H1 (cell line): ENCODE data around the gene CEACAM16. TPM values are rescaled to one million over a fixed set of nuclear protein-coding genes. Genes with fewer than 3 reads are reported as not detected.

ENCODE experiments used
- CTCF ChIA-PET: fragments of 300-600 bp; sonication (Branson Sonifier 250); formaldehyde crosslinking; loops from one replicate; lab custom pipeline; 2021; ENCODE audit not compliant: partially characterized antibody; lab: Charles Lee
- POLR2A ChIA-PET: fragments of 300-600 bp; sonication (Branson Sonifier 250); formaldehyde crosslinking; loops from one replicate; lab custom pipeline; 2021; ENCODE audit warnings: inconsistent platforms; ENCODE audit not compliant: partially characterized antibody; lab: Charles Lee
- DNase-seq, 2 experiments: peaks; one replicate each; pipeline versions ENCODE4 v3.0.0 to v3.0.0-alpha.2; 2010 to 2022; ENCODE audit warnings: low spot score in 2 of 2, low read depth in 1 of 2, mixed read lengths in 1 of 2
- FAIRE-seq: peaks from 2 replicates; lab custom pipeline; 2011; peaks lifted over from hg19 to GRCh38; lab: Jason Lieb, UNC
- H2AFZ ChIP-seq: 2 replicates; pipeline ENCODE4 v1.8.1; 2012; ENCODE audit warnings: low read length, inconsistent platforms
- H2AK5ac ChIP-seq: 2 replicates; pipeline ENCODE4 v1.6.1; 2013; ENCODE audit warnings: low read depth, low read length
- H2BK120ac ChIP-seq: replicated peaks from 2 replicates; pipeline ENCODE3; 2013; ENCODE audit warnings: low read depth, low read length, inconsistent platforms
- H2BK12ac ChIP-seq: 2 replicates; pipeline ENCODE4 v1.6.1; 2013; ENCODE audit warnings: low read depth, low read length
- H2BK15ac ChIP-seq: 2 replicates; pipeline ENCODE4 v1.6.1; 2013; ENCODE audit warnings: low read length
- H2BK20ac ChIP-seq: 2 replicates; pipeline ENCODE4 v1.6.1; 2013; ENCODE audit warnings: low read length
- H2BK5ac ChIP-seq: 2 replicates; pipeline ENCODE4 v1.6.1; 2013; ENCODE audit warnings: low read depth, low read length
- H3K14ac ChIP-seq: 2 replicates; pipeline ENCODE4 v1.6.1; 2013; ENCODE audit warnings: inconsistent platforms; ENCODE audit not compliant: insufficient read length
- H3K18ac ChIP-seq: 2 replicates; pipeline ENCODE4 v1.6.1; 2013; ENCODE audit warnings: low read length; ENCODE audit errors: extremely low read depth
- H3K23ac ChIP-seq: 2 replicates; pipeline ENCODE4 v1.6.1; 2013; ENCODE audit warnings: inconsistent platforms; ENCODE audit not compliant: insufficient read length
- H3K23me2 ChIP-seq: 2 replicates; pipeline ENCODE4 v1.6.1; 2013; ENCODE audit warnings: low read depth, low read length
- H3K27ac ChIP-seq: 2 replicates; pipeline ENCODE4 v1.6.1; 2011; ENCODE audit warnings: low read depth, low read length, inconsistent platforms
- H3K27me3 ChIP-seq, 4 experiments: replicated peaks in 1 of 4; 1 replicate in 1 of 4; 2 replicates in 3 of 4; pipeline versions ENCODE4 v1.6.1 to v1.8.1; 2011 to 2013; ENCODE audit warnings: low read length in 3 of 4, mild to moderate bottlenecking in 3 of 4, inconsistent platforms in 2 of 4, mixed read lengths in 2 of 4, moderate library complexity in 1 of 4; ENCODE audit not compliant: control insufficient read depth in 3 of 4, insufficient read depth in 3 of 4; ENCODE audit errors: extremely low read depth in 1 of 4
- H3K36me3 ChIP-seq, 4 experiments: 2 replicates each; pipeline versions ENCODE4 v1.6.1 to v1.8.1; 2011 to 2013; ENCODE audit warnings: mild to moderate bottlenecking in 4 of 4, low read length in 3 of 4, moderate library complexity in 2 of 4, control low read depth in 1 of 4, inconsistent platforms in 1 of 4; ENCODE audit not compliant: insufficient read depth in 4 of 4, control insufficient read depth in 2 of 4
- H3K4ac ChIP-seq: replicated peaks from 2 replicates; pipeline ENCODE3; 2013; ENCODE audit warnings: low read length, low read depth, mixed read lengths, inconsistent platforms; ENCODE audit not compliant: insufficient read length
- H3K4me1 ChIP-seq, 4 experiments: replicated peaks in 1 of 4; 1 replicate in 1 of 4; 2 replicates in 3 of 4; pipeline versions ENCODE4 v1.6.1 to v1.8.1; 2011 to 2013; ENCODE audit warnings: low read length in 3 of 4, inconsistent platforms in 2 of 4, mixed read lengths in 1 of 4; ENCODE audit not compliant: insufficient read depth in 4 of 4, control insufficient read depth in 3 of 4
- H3K4me2 ChIP-seq, 2 experiments: 2 replicates each; pipeline versions ENCODE4 v1.6.1 to v1.8.1; 2011 to 2013; ENCODE audit warnings: low read depth in 2 of 2, low read length in 2 of 2, control low read depth in 1 of 2, inconsistent platforms in 1 of 2, mild to moderate bottlenecking in 1 of 2; ENCODE audit not compliant: insufficient read depth in 1 of 2
- H3K4me3 ChIP-seq, 4 experiments: fragments of 200-600, 300-600 bp in 1 of 4; sonication (generic), shearing (Covaris generic), sonication (Bioruptor Twin) in 1 of 4; 2 replicates each; pipeline versions ENCODE4 v1.5.1 to v1.8.1; 2011 to 2016; ENCODE audit warnings: low read length in 4 of 4, low read depth in 3 of 4, control low read depth in 2 of 4, inconsistent platforms in 2 of 4, mild to moderate bottlenecking in 2 of 4, mixed read lengths in 1 of 4, moderate library complexity in 1 of 4; ENCODE audit not compliant: insufficient read depth in 2 of 4; ENCODE audit errors: extremely low read depth in 1 of 4
- H3K56ac ChIP-seq: replicated peaks from 2 replicates; pipeline ENCODE3; 2013; ENCODE audit warnings: low read depth, mild to moderate bottlenecking, mixed read lengths, low read length, inconsistent platforms; ENCODE audit not compliant: insufficient read length
- H3K79me1 ChIP-seq: 2 replicates; pipeline ENCODE4 v1.6.1; 2013; ENCODE audit warnings: low read depth, low read length, control low read depth
- H3K79me2 ChIP-seq, 2 experiments: 2 replicates each; pipeline versions ENCODE4 v1.6.1 to v1.8.1; 2012 to 2013; ENCODE audit warnings: low read length in 2 of 2, mild to moderate bottlenecking in 2 of 2, inconsistent platforms in 1 of 2; ENCODE audit not compliant: insufficient read depth in 2 of 2, control insufficient read depth in 1 of 2
- H3K9ac ChIP-seq, 4 experiments: replicated peaks in 1 of 4; 1 replicate in 1 of 4; 2 replicates in 3 of 4; pipeline versions ENCODE4 v1.6.1 to v1.8.1; 2011 to 2013; ENCODE audit warnings: low read depth in 3 of 4, low read length in 3 of 4, control low read depth in 2 of 4, mild to moderate bottlenecking in 2 of 4, moderate library complexity in 2 of 4, inconsistent platforms in 1 of 4; ENCODE audit errors: extremely low read depth in 1 of 4
- H3K9me3 ChIP-seq, 2 experiments: 2 replicates each; pipeline versions ENCODE4 v1.6.1 to v1.8.1; 2012 to 2013; ENCODE audit warnings: mild to moderate bottlenecking in 2 of 2, moderate library complexity in 2 of 2, control low read depth in 1 of 2, inconsistent platforms in 1 of 2, low read depth in 1 of 2, low read length in 1 of 2, mixed read lengths in 1 of 2; ENCODE audit not compliant: insufficient read depth in 2 of 2
- H4K20me1 ChIP-seq, 2 experiments: replicated peaks in 1 of 2; 2 replicates each; pipeline versions ENCODE3 to v1.8.1; 2011 to 2013; ENCODE audit warnings: inconsistent platforms in 2 of 2, low read length in 2 of 2, mild to moderate bottlenecking in 1 of 2; ENCODE audit not compliant: insufficient read depth in 2 of 2, control insufficient read depth in 1 of 2
- H4K5ac ChIP-seq: 2 replicates; pipeline ENCODE4 v1.6.1; 2013; ENCODE audit warnings: low read length, low read depth, mixed read lengths, inconsistent platforms; ENCODE audit not compliant: insufficient read length
- H4K8ac ChIP-seq: 2 replicates; pipeline ENCODE4 v1.8.0; 2013; ENCODE audit warnings: mild to moderate bottlenecking, moderate library complexity, low read length, inconsistent platforms; ENCODE audit not compliant: insufficient read depth; ENCODE audit errors: extremely low read depth
- H4K91ac ChIP-seq: replicated peaks from 2 replicates; pipeline ENCODE3; 2013; ENCODE audit warnings: low read length, mixed read lengths, inconsistent platforms; ENCODE audit not compliant: insufficient read length
- BACH1 ChIP-seq: IDR thresholded peaks from 2 replicates; pipeline ENCODE4 v1.6.1; 2012; ENCODE audit warnings: low read length, improper control_type of control experiment
- BRCA1 ChIP-seq: IDR thresholded peaks from 2 replicates; pipeline ENCODE4 v1.6.1; 2012; ENCODE audit warnings: low read depth, low read length, improper control_type of control experiment
- CBX5 ChIP-seq: fragments of 300-800, 300-1000 bp; sonication (generic); IDR thresholded peaks from 2 replicates; pipeline ENCODE4 v1.7.1; 2016; ENCODE audit warnings: antibody characterized with exemption, low read length, low read depth
- CEBPB ChIP-seq: IDR thresholded peaks from 2 replicates; pipeline ENCODE4 v1.6.1; 2012; ENCODE audit warnings: low read depth, low read length
- GABPA ChIP-seq: IDR thresholded peaks from 2 replicates; pipeline ENCODE4 v1.6.1; 2011; ENCODE audit warnings: mild to moderate bottlenecking, low read length, moderate library complexity, borderline replicate concordance; ENCODE audit not compliant: insufficient read depth
- GTF2F1 ChIP-seq: IDR thresholded peaks from 2 replicates; pipeline ENCODE4 v1.6.1; 2012; ENCODE audit warnings: low read depth, low read length, improper control_type of control experiment, borderline replicate concordance
- NANOG ChIP-seq: IDR thresholded peaks from 2 replicates; pipeline ENCODE4 v1.6.1; 2011; ENCODE audit warnings: low read length, low read depth, mild to moderate bottlenecking, inconsistent platforms; ENCODE audit not compliant: insufficient read depth, poor library complexity, severe bottlenecking
- POLR2AphosphoS5 ChIP-seq: IDR thresholded peaks from 2 replicates; pipeline ENCODE4 v1.6.1; 2011; ENCODE audit warnings: low read depth, low read length
- RNF2 ChIP-seq: fragments of 200-900, 300-1000 bp; sonication (generic); IDR thresholded peaks from 2 replicates; pipeline ENCODE4 v1.7.1; 2016; ENCODE audit warnings: borderline replicate concordance, low read depth, mild to moderate bottlenecking, antibody characterized with exemption, low read length; ENCODE audit not compliant: poor library complexity, severe bottlenecking; ENCODE audit errors: missing control alignments
- RXRA ChIP-seq: IDR thresholded peaks from 2 replicates; pipeline ENCODE4 v1.6.1; 2011; ENCODE audit warnings: low read depth, mild to moderate bottlenecking, low read length, moderate library complexity; ENCODE audit not compliant: insufficient read depth
- SP4 ChIP-seq: IDR thresholded peaks from 2 replicates; pipeline ENCODE4 v1.6.1; 2012; ENCODE audit warnings: low read length, inconsistent platforms
- SRF ChIP-seq: IDR thresholded peaks from 2 replicates; pipeline ENCODE4 v1.6.1; 2011; ENCODE audit warnings: mild to moderate bottlenecking, low read depth, low read length, moderate library complexity
- TCF12 ChIP-seq: IDR thresholded peaks from 2 replicates; pipeline ENCODE4 v1.6.1; 2011; ENCODE audit warnings: low read depth, mild to moderate bottlenecking, low read length
- WGBS, 2 experiments: shearing (Covaris generic) in 1 of 2; methylation state at CpG; one replicate each; pipeline versions ENCODE4 v1.1.6 to v1.1.7; 2013 to 2015; ENCODE audit warnings: low lambda C conversion rate in 2 of 2, mixed read lengths in 2 of 2, inconsistent platforms in 1 of 2, low coverage in 1 of 2, missing lambda C conversion rate in 1 of 2; ENCODE audit not compliant: insufficient replicate concordance in 2 of 2, insufficient coverage in 1 of 2, insufficient read length in 1 of 2; ENCODE audit errors: extremely low coverage in 1 of 2, missing lambda C conversion rate in 1 of 2; 5-methylcytosine and 5-hydroxymethylcytosine counted together
- polyA plus RNA-seq, 7 experiments: library from polyadenylated mRNA; depleted of rRNA in 3 of 7; stranded (reverse) in 5 of 7; unstranded in 2 of 7; fragments of >200 nt in 5 of 7; fragments of 200-250 nt in 2 of 7; gene quantifications; 1 replicate in 5 of 7; 2 replicates in 1 of 7; 4 replicates in 1 of 7; pipeline versions ENCODE4 v1.2.1 to v1.2.3, GENCODE V29; 2011 to 2013; ENCODE audit warnings: missing spikeins in 2 of 7, mixed read lengths in 2 of 7
- total RNA-seq: library from RNA; stranded (reverse); fragmentation: NEBNext Ultra II Directional; extraction: Animal tissue kit (Norgen Biotek cat#: 25700); gene quantifications from 2 replicates; pipeline ENCODE4 v1.2.1, GENCODE V29; 2021

Gene CEACAM16
- total and polyA plus RNA-seq, 2 of the 8 experiments (the other 6 are each of a cell fraction or from before 2014, with no cell fraction given): not detected

DNA sequence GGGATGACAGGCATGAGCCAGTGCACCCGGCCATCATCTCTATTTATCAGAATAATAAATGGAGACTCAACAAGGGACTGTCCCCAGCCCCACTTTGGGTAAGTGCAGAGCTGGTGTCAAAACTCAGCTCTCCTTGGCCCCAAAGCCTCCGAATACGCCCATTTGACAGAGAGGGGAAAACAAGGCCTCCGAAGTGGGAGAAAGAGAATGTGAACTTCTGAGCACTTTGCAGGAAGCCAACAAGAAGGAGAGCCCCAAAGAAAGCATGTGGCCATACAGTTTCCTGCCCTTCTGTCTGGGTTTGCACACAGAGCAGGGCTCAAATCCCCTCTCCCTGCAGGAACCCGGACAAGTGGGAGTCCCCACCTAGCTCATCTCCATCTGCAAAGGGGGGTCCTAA, 1.6 kb downstream of the CEACAM16 start:
- Histone ChIP-seq H3K56ac (no peak overlapping the region), H3K27ac (no peak overlapping the region), H3K9me3 (no peaks in the 10 kb centered on the region), H2BK5ac (no peak overlapping the region), H3K9ac (no peak overlapping the region), H3K36me3 (no peaks in the 10 kb centered on the region), H3K4ac (no peak overlapping the region), H3K4me1 (peaks cover 0 to 7% (median 2%) of the 10 kb centered on the region in 4 experiments; a peak in 3 of 7 replicates), H3K4me2 (no peak overlapping the region), H4K5ac (no peak overlapping the region), H4K8ac (no peak overlapping the region), H3K23me2 (no peaks in the 10 kb centered on the region; the same call in 1 of the 2 replicates), H2BK120ac (no peak overlapping the region), H2AFZ (no peak overlapping the region), H3K23ac (no peak overlapping the region), H3K79me2 (no peaks in the 10 kb centered on the region), H2BK12ac (no peak overlapping the region), H3K18ac (no peak overlapping the region), H3K27me3 (0 out of 7 replicates have a peak, but pooled peaks cover 0 to under 1% (median 0%) of the 10 kb centered on the region in 4 experiments), H2BK15ac (no peak overlapping the region), H3K79me1 (no peaks in the 10 kb centered on the region), H2BK20ac (no peak overlapping the region), H4K91ac (no peak overlapping the region), H3K4me3 (no peak overlapping the region), H4K20me1 (no peaks in the 10 kb centered on the region), H2AK5ac (no peak overlapping the region), H3K14ac (no peak overlapping the region)
- WGBS, 2 experiments: 89% methylated on average over 5 of the region's 5 CpGs; no CpG with 5 or more reads in 1 of the 2 experiments
- ChIA-PET POLR2A (interaction anchor here (0.6 kb wide), 1 partner anchor 104 kb away, joined by 4 read pairs; no protein-coding TSS in a partner anchor), CTCF (interaction anchor here (0.6 kb wide), 2 partner anchors 88 to 205 kb away, joined by 3 read pairs; no protein-coding TSS in a partner anchor)
- DNase-seq: no peak
- no peak for TF ChIP-seq CEBPB
- no peak for TF ChIP-seq RNF2
- no peak for TF ChIP-seq BRCA1
- TF ChIP-seq BACH1: no peak
- TF ChIP-seq CBX5: no peak
- no peak for TF ChIP-seq SP4
- no peak for TF ChIP-seq NANOG
- TF ChIP-seq TCF12: no peak
- TF ChIP-seq POLR2AphosphoS5: no peak
- TF ChIP-seq SRF: no peak
- TF ChIP-seq GABPA: no peak
- no peak for TF ChIP-seq RXRA
- no peak for TF ChIP-seq GTF2F1
- FAIRE-seq: no peak
